Activated naive CD4-positive, alpha-beta T cell treated with anti-CD3 and anti-CD28 coated beads, Interleukin-2, amount 50 U/mL, for 24 hours (primary cell): Measurements from ENCODE around the gene NOL12.

ENCODE experiments used
- H3K27ac Mint-ChIP-seq: one replicate; pipeline ENCODE4 v1.8.0; 2021; ENCODE audit warnings: mild to moderate bottlenecking, mixed read lengths
- H3K27me3 Mint-ChIP-seq: one replicate; pipeline ENCODE4 v1.8.0; 2021; ENCODE audit warnings: mixed read lengths
- H3K36me3 Mint-ChIP-seq: one replicate; pipeline ENCODE4 v1.8.0; 2021; ENCODE audit warnings: mixed read lengths
- H3K4me1 Mint-ChIP-seq: one replicate; pipeline ENCODE4 v1.8.0; 2021; ENCODE audit warnings: mixed read lengths
- H3K4me3 Mint-ChIP-seq: one replicate; pipeline ENCODE4 v1.8.0; 2021; ENCODE audit warnings: mild to moderate bottlenecking, mixed read lengths
- H3K9me3 Mint-ChIP-seq: one replicate; pipeline ENCODE4 v1.8.0; 2021; ENCODE audit warnings: mixed read lengths

The NOL12 gene, protein sequence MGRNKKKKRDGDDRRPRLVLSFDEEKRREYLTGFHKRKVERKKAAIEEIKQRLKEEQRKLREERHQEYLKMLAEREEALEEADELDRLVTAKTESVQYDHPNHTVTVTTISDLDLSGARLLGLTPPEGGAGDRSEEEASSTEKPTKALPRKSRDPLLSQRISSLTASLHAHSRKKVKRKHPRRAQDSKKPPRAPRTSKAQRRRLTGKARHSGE

DNA sequence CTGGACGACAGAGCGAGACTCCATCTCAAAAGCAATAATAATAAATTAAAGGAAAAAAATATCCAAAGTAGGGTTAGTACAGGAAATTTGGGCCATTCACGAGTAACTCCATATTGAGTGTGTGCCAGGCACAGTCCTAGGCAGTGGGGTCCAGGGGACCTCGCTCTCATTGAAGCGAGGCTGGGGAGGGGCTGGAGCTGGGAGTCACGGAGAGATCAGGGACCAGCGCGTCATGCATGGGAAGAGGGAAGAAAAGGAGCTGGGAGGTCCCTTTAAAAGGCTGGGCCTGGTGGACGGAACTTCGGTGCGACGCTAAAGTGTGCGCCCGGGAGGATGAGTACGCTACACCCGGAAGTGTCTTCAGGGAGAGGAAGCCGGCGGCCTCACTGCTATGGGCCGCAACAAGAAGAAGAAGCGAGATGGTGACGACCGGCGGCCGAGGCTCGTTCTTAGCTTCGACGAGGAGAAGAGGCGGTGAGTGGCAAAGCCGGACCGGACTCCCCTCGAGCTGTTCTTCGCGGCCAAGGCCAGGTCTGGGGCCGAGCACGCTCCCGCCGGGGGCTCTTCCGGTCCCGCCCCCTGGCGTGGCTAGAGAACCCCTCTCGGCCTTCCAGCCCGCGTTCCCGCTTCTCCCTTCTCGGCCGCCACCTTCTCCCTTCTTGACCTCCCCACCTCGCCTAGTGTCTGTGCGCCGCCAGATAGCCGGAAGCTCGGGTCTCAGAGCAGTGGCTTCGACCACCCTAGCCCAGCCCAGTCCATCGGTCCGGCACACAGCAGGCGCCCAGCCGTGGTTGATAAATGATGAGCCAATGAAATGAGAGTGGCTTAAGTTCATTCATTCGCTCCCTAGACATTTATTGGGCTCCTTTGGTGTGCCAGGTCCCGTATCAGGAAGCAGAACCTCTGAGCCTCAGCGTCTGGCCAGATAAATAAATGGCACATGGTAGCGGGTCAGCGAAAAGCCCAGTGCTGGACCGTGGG lies at the start of gene NOL12:
Gene NOL12, plus strand, starts transcription at position 342 of the 981 bp plus-strand sequence. Its CDS starts 50 bp downstream, at position 392.
- Mint-ChIP-seq H3K27ac (peak within 1 kb of the TSS; percentile 98), H3K36me3 (peaks cover 13% of the 10 kb centered on the region), H3K4me1 (peaks cover 30% of the 10 kb centered on the region), H3K4me3 (peak within 1 kb of the TSS; percentile 98), H3K9me3 (no peaks in the 10 kb centered on the region), H3K27me3 (no peaks in the 10 kb centered on the region)

DNA sequence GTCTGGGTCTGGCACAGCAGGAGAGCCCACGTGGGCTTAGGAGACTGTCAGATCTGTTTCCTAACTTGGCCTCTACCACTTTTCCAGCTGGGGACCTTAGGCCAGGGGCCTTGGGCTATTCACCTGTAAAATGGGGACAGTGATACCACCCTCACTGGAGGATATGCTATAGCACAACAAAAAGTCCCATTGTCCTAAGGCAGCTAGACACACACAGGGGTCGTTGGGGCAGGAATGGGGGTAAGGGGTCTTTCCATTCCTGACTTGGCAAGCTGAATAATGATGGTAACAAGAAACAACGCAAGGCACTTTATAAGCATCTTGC lies 49.2 kb upstream of the NOL12 start:
- Mint-ChIP-seq H3K27me3 (no peaks in the 10 kb centered on the region), H3K4me3 (peak overlapping the region; percentile 0), H3K36me3 (no peaks in the 10 kb centered on the region), H3K27ac (peak overlapping the region; percentile 1), H3K4me1 (peaks cover 63% of the 10 kb centered on the region), H3K9me3 (no peaks in the 10 kb centered on the region)

DNA sequence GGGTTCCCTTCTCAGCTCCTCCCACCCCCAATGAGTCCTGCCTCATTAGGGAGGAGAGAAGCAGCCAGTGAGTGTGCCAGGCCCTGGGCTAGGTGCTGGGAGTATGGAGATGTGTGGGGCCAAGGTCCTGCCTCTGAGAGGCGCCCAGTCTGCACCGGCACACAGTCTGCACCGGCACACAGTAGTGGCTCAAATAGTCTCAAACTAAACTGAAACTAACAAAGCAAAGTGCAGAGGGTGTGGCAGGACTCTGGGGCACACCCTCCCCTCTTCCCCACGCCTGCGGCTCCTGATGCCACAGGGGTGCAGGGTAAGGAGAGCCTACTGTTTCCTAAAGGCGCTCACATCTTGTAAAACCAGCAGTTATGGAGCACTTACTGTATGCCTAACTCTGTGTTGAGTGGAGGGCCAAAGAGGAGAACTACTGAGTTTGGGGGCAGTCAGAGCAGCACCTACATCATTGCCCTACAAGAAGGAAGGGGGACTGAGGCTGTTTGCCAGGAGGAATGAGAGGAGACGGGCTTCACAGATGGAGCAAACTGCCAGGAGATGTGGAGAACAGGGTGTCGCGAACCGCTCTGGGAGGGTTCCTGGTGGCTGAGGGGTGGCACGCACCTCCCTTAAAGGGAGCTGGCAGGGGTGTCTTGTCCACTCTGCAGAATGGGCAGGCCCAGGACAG lies 47.6 kb upstream of the NOL12 start:
- Mint-ChIP-seq H3K4me1 (peaks cover 69% of the 10 kb centered on the region), H3K27ac (peak overlapping the region; percentile 86), H3K9me3 (no peaks in the 10 kb centered on the region), H3K27me3 (no peaks in the 10 kb centered on the region), H3K4me3 (peak overlapping the region; percentile 89), H3K36me3 (no peaks in the 10 kb centered on the region)

DNA sequence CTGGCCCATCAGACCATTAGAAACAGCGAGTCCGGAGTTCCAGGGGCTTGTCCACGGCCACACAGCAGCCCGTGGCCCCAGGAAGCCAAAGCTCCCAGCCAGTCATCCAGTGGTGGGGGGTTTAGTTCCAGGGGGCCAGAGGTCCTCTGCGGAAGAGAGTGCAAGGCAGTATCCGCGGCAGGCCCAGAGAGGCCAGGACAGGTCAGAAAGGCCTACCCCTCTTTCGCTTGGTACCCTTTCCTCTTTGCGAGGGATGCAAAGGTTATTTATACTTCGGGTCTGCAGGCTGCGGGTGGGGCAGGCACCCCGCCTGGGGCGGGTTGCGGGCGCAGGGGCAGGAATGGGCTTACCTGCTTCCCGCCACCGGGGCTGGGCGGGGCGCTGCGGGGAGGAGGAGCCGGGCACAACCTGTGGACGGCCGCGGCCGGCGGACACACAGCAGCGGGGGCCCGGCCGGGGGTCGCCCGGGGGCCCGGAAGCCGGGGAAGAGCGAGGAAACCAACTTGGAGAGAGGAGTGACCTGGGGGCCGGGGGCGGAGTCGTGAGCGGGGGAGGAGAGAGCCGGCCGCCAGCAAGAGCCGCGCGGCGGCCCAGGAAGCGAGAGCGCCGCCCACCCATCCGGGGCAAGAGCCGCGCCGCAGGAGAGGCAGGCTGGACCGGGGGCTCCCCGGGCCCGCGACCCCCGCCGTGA lies 46.9 kb upstream of the NOL12 start, which contains the start of gene SH3BP1:
Gene SH3BP1, plus strand, starts transcription at position 600 of the 691 bp plus-strand sequence. CDS start 119 bp downstream, outside the sequence.
- no peaks in the 10 kb centered on the region for H3K27me3 Mint-ChIP-seq
- no peaks in the 10 kb centered on the region for H3K36me3 Mint-ChIP-seq
- peak within 1 kb of the TSS; percentile 89 for H3K4me3 Mint-ChIP-seq
- H3K4me1 Mint-ChIP-seq: peaks cover 67% of the 10 kb centered on the region
- H3K9me3 Mint-ChIP-seq: no peaks in the 10 kb centered on the region
- H3K27ac Mint-ChIP-seq: peak within 1 kb of the TSS; percentile 95

DNA sequence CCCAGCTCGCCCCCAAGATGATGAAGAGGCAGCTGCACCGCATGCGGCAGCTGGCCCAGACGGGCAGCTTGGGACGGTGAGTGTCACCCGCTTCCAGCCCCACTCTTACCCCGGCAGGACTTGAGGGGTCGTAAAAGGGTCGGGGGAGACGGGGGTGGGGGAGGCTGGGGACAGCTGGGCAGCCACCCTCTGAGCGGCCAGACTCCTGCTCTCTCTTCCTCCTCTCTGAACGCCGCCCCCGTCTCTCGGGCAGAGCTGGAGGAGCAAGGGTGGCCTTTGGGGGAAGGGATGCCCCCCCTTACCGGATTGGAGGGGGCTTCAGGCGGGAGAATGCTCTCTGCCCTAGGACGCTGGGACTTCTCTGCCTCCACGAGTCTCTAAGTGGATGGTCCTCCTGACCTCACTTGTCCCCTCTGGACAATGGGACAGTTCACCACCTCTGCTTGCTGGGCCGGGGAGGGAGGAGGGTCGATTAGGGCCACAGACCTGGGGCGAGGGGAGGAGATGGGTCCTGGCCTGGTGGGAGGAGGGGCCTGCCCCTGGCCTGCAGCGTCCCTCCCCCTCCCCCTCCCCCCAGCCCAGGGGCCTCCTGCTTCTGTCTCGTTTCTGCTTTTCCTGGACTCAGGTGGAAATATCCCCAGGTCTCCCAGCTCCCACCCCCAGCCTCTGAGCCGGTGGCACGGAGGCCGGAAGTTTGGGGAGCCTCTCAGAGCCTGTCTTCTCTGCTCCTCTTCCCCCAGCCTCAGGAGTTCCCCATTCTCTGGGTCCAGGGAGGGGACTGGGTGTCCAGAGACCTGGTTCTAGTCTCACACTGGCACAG lies 46.2 kb upstream of the NOL12 start:
- peak overlapping the region; percentile 89 for H3K4me3 Mint-ChIP-seq
- H3K4me1 Mint-ChIP-seq: peaks cover 60% of the 10 kb centered on the region

DNA sequence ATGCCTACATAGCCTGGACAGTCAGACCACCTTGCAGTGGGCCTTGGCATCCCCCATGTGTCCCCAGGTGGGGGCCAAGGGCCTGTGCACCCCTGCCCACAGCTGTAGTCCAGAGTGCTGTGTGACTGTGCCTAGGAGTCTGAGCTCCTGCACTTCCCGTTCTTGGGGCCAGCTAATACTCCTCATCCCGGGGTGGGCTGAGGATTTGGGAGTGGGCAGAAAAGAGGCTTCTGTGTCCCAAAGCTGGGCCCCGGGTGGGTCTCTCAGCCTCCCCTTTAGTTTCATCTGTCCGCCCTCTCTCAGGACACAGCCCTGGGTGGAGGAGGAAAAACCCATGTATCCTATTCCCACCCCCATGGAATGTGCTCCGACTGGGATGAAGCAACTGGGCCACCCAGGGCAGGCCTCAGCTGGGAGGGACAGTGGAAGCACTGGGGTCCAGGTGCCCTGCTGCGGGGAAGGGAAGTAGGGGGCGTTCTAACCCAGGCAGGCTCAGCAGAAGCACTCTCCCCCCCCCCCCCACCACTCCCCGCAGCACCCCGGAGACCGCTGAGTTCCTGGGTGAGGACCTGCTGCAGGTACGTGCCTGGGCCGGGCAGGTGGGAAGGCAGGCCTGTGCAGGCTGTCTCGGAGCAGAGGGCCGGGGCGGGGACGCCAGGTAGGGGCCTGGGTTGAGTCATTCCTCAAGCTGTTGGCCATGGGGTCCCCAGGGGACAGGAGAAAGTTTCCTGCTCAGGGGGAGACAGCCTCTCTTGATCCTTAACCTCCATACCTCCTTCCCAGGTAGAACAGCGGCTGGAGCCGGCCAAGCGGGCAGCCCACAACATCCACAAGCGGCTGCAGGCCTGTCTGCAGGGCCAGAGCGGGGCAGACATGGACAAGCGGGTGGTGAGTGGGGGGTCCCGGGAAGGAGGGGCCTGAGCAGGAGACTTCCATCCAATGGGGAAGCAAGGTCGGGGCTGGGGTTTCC lies 45.3 kb upstream of the NOL12 start:
- Mint-ChIP-seq H3K27ac (peak overlapping the region; percentile 95), H3K9me3 (no peaks in the 10 kb centered on the region), H3K36me3 (no peaks in the 10 kb centered on the region), H3K27me3 (no peaks in the 10 kb centered on the region), H3K4me1 (peaks cover 53% of the 10 kb centered on the region), H3K4me3 (peak overlapping the region; percentile 89)

More for the DNA sequence above, 46.2 kb upstream of the NOL12 start:
- Mint-ChIP-seq H3K27ac (peak overlapping the region; percentile 95), H3K36me3 (no peaks in the 10 kb centered on the region), H3K27me3 (no peaks in the 10 kb centered on the region), H3K9me3 (no peaks in the 10 kb centered on the region)

DNA sequence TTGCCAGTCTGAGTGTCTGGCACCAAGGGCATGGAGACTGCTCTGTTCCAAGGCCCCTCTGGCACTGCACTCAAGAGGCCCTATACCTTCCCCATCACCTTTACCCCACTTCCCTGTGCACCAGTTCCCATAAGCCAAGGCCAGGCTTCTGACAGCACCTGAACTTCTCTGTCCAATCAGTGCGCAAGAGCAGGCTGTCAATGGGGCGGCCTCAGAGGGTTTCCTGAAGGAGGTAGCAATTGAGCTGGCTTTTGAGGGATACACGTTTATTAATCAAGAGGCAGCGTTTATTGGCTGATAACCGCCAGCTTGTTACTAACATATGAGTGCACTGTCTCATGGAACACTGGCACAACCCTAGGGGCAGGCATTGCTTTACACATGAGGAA lies 44.6 kb upstream of the NOL12 start:
- H3K4me3 Mint-ChIP-seq: peak overlapping the region; percentile 89
- no peaks in the 10 kb centered on the region for H3K27me3 Mint-ChIP-seq
- peaks cover 49% of the 10 kb centered on the region for H3K4me1 Mint-ChIP-seq
- no peak overlapping the region for H3K27ac Mint-ChIP-seq
- no peaks in the 10 kb centered on the region for H3K36me3 Mint-ChIP-seq
- no peaks in the 10 kb centered on the region for H3K9me3 Mint-ChIP-seq

DNA sequence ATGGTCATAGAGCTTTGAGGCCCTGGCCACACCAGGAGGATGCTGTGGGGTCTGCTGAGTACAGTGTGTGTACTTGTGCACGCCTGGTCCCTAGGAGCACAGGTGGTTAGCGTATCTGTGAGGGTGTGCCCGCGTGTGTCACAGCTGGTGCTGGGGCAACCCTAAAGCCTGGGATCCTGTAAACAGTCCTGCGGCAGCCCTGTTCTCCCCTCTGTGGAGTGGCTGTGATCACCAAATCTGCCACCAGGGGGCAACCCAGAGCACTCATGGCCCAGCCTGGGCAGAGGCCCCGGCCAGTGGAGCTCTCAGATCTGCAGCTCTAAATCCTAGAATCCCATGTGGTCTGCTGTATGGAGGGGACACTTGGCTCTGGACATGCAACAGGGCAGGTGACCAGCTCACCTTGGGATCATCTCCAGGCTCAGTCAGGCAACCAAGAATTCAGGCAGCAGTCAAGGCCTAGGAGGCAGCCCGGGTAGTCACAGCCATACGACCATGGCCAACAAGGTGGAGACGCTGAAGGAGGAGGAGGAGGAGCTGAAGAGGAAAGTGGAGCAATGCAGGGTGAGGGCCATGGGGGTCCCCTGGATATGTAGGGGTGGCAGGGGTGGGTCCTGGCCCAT lies 42.8 kb upstream of the NOL12 start:
- Mint-ChIP-seq H3K4me3 (no peak overlapping the region), H3K9me3 (no peaks in the 10 kb centered on the region), H3K27ac (no peak overlapping the region), H3K36me3 (no peaks in the 10 kb centered on the region), H3K27me3 (no peaks in the 10 kb centered on the region), H3K4me1 (peaks cover 31% of the 10 kb centered on the region)

DNA sequence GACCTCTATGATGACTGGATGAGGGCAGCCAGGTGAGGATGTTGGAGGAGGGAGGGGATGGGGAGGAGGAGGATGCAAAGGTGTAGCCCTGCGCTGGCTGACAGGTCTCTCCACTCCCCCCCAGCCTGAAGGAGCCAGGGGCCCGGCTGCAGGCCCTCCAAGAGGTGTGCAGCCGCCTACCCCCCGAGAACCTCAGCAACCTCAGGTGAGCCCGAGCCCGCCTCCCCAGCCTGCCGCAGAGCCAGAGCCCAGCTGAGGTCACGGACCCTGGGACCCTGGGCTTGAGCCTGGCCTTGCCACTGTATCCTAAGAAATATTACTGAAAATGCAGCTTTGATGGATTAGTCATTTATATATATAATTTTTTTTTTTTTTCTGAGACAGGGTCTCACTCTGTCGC lies 38.8 kb upstream of the NOL12 start:
- H3K4me3 Mint-ChIP-seq: no peak overlapping the region
- no peaks in the 10 kb centered on the region for H3K9me3 Mint-ChIP-seq
- H3K27ac Mint-ChIP-seq: no peak overlapping the region
- no peaks in the 10 kb centered on the region for H3K27me3 Mint-ChIP-seq
- H3K4me1 Mint-ChIP-seq: peaks cover 14% of the 10 kb centered on the region
- H3K36me3 Mint-ChIP-seq: no peaks in the 10 kb centered on the region

DNA sequence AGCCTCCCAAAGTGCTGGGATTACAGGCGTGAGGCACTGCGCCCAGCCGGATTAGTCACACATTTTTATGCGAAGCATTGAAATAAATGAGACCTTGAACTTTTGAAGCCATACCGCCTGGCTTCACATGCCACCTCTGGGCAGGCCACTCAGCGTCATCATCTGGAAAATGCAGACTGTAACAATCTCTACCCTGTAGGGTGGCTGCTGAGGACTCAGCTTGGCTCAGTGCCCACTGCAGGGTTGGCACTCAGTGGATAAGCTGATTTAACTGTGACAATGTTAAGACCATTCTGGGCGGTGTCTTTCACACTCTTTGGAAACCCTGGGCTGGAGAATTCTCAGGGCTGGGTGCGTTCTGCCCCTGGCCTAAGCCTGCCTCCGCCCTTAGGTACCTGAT lies 38.2 kb upstream of the NOL12 start:
- Mint-ChIP-seq H3K9me3 (no peaks in the 10 kb centered on the region), H3K36me3 (peaks cover 2% of the 10 kb centered on the region), H3K4me1 (peaks cover 10% of the 10 kb centered on the region), H3K27ac (no peak overlapping the region), H3K27me3 (no peaks in the 10 kb centered on the region), H3K4me3 (no peak overlapping the region)

DNA sequence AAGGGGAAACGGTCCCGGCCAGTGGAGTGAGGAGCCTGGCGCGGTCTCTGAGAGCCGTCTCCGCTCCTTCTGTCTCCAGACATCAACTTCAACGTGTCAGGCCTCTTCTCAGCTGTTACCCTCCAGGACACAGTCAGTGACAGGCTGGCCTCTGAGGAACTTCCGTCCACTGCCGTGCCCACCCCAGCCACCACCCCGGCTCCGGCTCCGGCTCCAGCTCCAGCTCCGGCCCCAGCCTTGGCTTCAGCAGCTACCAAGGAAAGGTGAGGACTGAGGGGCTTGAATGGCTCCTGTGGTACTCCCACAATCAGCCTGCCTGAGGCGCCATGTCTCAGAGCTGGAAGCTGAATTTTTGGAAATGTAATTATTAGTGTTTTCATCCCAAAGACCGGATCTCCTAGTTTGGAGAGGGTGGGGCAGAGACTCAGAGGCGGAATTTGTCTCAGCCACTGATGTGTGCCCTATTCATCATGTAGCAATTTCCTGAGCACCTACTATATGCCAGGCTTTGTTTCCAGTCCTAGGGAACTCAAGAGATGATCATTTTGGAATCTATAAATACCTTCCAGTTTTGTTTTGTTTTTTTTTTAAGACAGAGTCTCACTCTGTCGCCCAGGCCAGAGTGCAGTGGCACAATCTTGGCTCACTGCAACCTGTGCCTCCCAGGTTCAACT lies 35.5 kb upstream of the NOL12 start:
- H3K36me3 Mint-ChIP-seq: peaks cover 2% of the 10 kb centered on the region

DNA sequence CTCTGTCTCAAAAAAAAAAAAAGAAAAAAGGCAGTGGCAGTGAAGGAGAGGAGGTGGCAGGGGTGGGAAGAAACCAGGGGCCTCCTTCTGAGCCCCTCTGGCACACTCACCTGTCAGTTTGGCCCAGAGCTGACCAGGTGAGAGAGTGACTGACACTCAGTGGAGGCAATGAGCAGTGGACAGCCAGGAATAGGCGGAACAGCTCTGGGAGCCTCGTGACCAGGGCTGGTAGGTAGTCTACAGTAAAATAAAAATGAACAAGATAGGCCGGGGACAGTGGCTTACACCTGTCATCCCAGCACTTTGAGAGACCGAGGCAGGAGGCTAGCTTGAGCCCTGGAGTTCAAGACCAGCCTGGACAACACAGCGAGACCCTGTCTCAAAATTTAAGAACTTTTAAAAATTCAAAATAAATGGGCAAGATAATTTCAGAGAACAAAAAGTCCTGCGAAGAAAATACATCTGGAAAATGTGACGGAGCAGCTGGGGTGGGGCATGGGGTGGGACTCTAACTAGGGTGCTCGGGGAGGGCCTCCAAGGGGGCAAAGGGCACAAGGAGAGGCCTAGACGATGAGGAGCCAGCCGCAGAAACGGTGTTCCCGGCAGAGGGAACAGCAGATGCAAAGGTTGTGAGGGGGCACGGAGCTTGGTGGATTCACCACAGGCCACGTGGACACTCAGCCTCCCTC lies 31.4 kb upstream of the NOL12 start:
- Mint-ChIP-seq H3K27ac (no peak overlapping the region), H3K36me3 (peaks cover 2% of the 10 kb centered on the region)

More for the DNA sequence above, 35.5 kb upstream of the NOL12 start:
- H3K27ac Mint-ChIP-seq: no peak overlapping the region
- H3K4me1 Mint-ChIP-seq: no peaks in the 10 kb centered on the region
- no peak overlapping the region for H3K4me3 Mint-ChIP-seq
- no peaks in the 10 kb centered on the region for H3K27me3 Mint-ChIP-seq
- no peaks in the 10 kb centered on the region for H3K9me3 Mint-ChIP-seq

DNA sequence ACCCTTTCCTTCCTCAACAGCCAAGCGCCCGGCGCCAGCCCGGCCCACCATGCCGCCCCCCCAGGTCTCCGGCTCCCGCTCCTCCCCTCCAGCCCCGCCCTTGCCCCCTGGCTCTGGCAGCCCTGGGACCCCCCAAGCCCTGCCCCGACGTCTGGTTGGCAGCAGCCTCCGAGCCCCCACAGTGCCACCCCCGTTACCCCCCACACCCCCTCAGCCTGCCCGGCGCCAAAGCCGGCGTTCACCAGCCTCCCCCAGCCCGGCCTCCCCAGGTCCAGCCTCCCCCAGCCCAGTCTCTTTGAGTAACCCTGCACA lies 30.9 kb upstream of the NOL12 start:
- peaks cover 2% of the 10 kb centered on the region for H3K36me3 Mint-ChIP-seq
- H3K9me3 Mint-ChIP-seq: no peaks in the 10 kb centered on the region
- H3K27me3 Mint-ChIP-seq: no peaks in the 10 kb centered on the region
- H3K4me1 Mint-ChIP-seq: peaks cover 17% of the 10 kb centered on the region
- no peak overlapping the region for H3K27ac Mint-ChIP-seq
- no peak overlapping the region for H3K4me3 Mint-ChIP-seq

More for the DNA sequence above, 31.4 kb upstream of the NOL12 start:
- Mint-ChIP-seq H3K27me3 (no peaks in the 10 kb centered on the region), H3K4me1 (peaks cover 12% of the 10 kb centered on the region), H3K9me3 (no peaks in the 10 kb centered on the region), H3K4me3 (no peak overlapping the region)
